ENCODE results near the gene APLNR.

Gene APLNR

GRCh38 chr11:57200917-57201316 lies 36.1 kb downstream of the APLNR start:
- TF ChIP-seq TCF4 (CRISPR knock-in tag; IDR thresholded peaks at IDR 0.05; ENCODE audit: borderline replicate concordance) = no peak
- TF ChIP-seq POU6F1 (CRISPR knock-in tag; IDR thresholded peaks at IDR 0.05; ENCODE audit: borderline replicate concordance, low read depth) = no peak
- TF ChIP-seq TSHZ2 (CRISPR knock-in tag; IDR thresholded peaks at IDR 0.05) = no peak
- no peak for TF ChIP-seq RARB (CRISPR knock-in tag; IDR thresholded peaks at IDR 0.05)
- TF ChIP-seq TOX (CRISPR knock-in tag; IDR thresholded peaks at IDR 0.05; ENCODE audit: borderline replicate concordance) = no peak
- no peak for TF ChIP-seq ZC3H10 (CRISPR knock-in tag; IDR thresholded peaks at IDR 0.05)
- TF ChIP-seq ARNTL (CRISPR knock-in tag; IDR thresholded peaks at IDR 0.05; ENCODE audit: borderline replicate concordance, low read depth) = no peak
- TF ChIP-seq ESRRG (CRISPR knock-in tag; IDR thresholded peaks at IDR 0.05) = no peak
- no peak for TF ChIP-seq OSR1 (CRISPR knock-in tag; IDR thresholded peaks at IDR 0.05)
- no peak for TF ChIP-seq CSDC2 (CRISPR knock-in tag; IDR thresholded peaks at IDR 0.05)
- TF ChIP-seq ZNF70 (CRISPR knock-in tag; IDR thresholded peaks at IDR 0.05) = no peak
- TF ChIP-seq ZFP3 (CRISPR knock-in tag; IDR thresholded peaks at IDR 0.05) = no peak
- no peak for TF ChIP-seq ISL1 (CRISPR knock-in tag; IDR thresholded peaks at IDR 0.05)
- no peak for TF ChIP-seq CREB5 (CRISPR knock-in tag; IDR thresholded peaks at IDR 0.05; ENCODE audit: low read depth)
- TF ChIP-seq ZNF8 (CRISPR knock-in tag; IDR thresholded peaks at IDR 0.05) = no peak
- TF ChIP-seq CSRNP3 (CRISPR knock-in tag; IDR thresholded peaks at IDR 0.05) = no peak
- no peak for TF ChIP-seq BACH2 (CRISPR knock-in tag; IDR thresholded peaks at IDR 0.05; ENCODE audit: borderline replicate concordance)
- ATAC-seq = no peak

- no peak for TF ChIP-seq ISL1 (CRISPR knock-in tag; IDR thresholded peaks at IDR 0.05)
- no peak for ATAC-seq
These were observed 37.7 kb downstream of the APLNR start for GRCh38 chr11:57199330-57199729.

GRCh38 chr11:57197762-57198161 lies 39.3 kb downstream of the APLNR start:
- TF ChIP-seq BACH2 (CRISPR knock-in tag; IDR thresholded peaks at IDR 0.05; ENCODE audit: borderline replicate concordance) = no peak
- TF ChIP-seq CREB5 (CRISPR knock-in tag; IDR thresholded peaks at IDR 0.05; ENCODE audit: low read depth) = no peak
- no peak for TF ChIP-seq ESRRG (CRISPR knock-in tag; IDR thresholded peaks at IDR 0.05)
- no peak for TF ChIP-seq TSHZ2 (CRISPR knock-in tag; IDR thresholded peaks at IDR 0.05)
- TF ChIP-seq POU6F1 (CRISPR knock-in tag; IDR thresholded peaks at IDR 0.05; ENCODE audit: borderline replicate concordance, low read depth) = no peak
- no peak for TF ChIP-seq ZFP30 (CRISPR knock-in tag; IDR thresholded peaks at IDR 0.05)
- no peak for ATAC-seq

Measured in SK-N-SH treated with all-trans-retinoic acid at 6 μM for 48 hours (cell line).